ENCODE data around the gene KIF17. TPM values are rescaled to one million over a fixed set of nuclear protein-coding genes. Genes with fewer than 3 reads are reported as not detected.

Gene KIF17
- total RNA-seq = 0.10 and 0.19 TPM in 2 replicates
- 0.16 TPM for polyA plus RNA-seq (2012)

DNA sequence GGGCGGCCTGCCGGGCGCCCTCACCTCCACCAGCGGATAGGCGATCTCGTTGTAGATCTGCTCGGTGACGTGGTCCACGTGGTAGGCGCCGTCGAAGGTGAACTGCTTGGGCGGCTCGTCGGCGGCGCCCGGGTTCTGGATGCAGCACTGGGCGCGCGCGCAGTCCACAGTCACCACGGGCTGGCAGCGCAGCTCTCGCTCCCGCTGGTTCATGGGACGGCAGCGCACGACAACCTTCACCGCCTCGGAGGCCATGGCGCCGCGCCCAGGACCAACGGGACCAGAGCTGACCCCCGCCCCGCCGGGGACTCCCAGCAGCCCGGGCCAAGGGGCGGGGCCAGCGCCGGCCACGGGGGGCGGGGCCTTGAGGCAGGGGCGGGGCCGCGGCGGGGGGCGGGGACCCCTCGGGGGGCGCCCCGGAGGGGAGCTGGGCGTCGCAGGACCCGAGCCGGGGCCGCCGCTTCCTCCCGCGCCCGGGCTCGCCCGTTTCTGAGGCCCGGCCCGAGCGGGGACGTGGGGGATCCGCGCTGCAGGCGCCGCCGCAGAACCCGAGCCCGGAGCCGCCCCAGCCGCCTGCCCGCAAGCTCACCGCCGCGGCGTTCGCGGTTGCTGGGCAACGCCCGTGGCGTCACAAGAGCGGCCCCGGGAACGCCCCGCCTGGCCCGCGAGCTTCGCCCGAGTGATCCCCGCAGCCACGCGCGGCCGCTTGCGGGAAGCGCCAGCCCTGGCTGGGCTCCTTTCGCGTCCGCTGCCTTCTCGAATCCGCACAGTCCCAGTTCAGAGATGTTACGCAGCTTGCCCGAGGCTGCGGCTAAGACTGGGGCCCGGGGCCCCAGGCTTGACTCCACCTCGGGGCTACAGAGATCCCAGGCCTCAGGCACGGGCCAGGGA is at the start of gene KIF17:
Gene KIF17 (minus strand): TSS at position 556 of the 891 bp plus-strand sequence. CDS start 301 bp downstream, at position 255.
- peak; percentile 53 for DNase-seq (ENCODE audit: low read depth)

DNA sequence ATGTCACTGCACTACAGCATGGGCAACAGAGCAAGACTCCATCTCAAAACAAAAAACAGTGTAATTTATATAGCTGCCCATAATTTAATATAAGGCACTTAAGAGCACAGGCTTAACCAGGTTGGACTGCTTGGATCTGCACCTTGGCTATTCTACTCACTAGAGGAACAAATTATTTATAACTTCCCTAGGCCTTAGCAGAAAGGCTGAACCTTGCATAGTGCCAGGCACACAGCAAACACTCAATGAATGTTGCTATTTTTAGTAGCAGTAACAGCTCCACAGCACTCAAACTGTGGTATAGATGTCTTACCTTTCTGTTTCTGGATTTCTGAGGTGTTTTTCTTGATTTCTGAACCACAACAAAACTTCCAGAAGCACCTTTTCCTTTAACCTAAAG is 49.5 kb upstream of the KIF17 start:
- no peak for DNase-seq (ENCODE audit: low read depth)

DNA sequence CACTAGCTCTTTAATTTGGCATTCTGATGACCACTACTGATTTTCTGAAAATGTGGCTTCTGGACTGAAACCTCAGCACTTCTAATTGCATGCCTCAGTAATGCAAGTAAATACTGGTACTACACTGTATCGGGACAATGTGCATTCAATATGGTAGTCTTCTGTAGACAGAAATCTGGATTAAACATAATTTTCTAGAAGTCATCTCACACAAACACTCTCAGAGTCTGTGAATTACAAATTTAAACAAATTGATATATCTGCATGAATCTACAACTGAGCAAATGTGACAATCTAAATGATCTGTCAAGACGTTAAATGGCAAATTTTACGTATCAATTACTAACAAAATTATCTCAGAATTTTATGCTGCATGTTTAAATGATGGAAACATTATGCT is 45.6 kb upstream of the KIF17 start:
- DNase-seq (ENCODE audit: low read depth) = no peak

DNA sequence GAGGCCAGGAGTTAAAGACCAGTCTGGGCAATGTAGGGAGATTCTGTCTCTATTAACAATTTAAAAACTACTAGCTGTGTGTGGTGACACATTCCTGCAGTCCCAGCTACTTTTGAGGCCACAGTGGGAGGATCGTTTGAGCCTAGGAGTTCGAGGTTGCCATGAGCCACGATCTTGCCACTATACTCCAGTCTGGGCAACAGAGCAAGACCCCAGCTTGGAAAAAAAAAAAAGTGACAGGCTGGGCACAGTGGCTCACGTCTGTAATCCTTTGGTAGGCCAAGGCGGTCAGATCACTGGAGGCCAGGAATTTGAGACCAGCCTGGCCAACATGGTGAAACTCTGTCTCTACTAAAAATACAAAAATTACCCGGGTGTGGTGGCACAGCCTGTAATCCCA is 42.5 kb upstream of the KIF17 start:
- DNase-seq (ENCODE audit: low read depth) = no peak

DNA sequence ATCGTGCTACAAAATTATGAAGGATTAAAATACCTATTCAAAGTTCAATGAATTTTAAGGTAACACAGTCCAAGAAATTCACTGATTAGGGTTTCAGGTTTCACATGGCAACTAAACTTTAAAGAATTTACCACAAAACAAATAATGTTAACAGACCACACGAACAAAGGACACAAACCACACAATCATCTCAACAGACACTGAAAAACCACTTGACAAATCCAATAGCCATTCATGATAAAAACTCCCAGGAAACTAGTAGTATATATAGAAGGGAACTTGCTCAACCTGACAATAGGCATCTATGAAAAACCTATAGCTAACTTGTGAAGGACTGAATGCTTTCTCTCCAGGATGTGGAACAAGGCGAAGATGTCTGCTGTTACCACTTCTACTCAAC is 35.8 kb upstream of the KIF17 start:
- DNase-seq (ENCODE audit: low read depth) = peak; percentile 16

DNA sequence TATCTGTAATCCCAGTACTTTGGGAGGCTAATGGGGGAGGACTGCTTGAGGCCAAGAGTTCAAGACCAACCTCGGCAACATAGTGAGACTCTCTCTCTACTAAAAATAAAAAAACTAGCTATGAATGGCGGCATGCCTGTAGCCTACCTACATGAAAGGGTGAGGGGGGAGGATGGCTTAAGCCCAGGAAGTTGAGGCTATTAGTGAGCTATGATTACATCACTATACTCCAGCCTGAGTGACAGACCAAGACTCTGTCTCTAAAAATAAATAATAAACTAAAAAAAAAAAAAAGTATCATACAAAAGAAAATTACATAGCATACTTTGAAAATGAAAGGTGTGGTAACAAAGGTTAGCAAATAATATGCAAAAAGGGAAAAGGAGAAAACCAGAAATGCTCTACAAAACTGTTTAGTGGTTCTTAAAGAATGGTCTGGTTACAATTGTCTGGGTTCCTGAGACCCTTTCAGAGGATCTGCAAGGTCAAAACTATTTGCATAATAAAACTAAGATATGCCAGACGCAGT is 33.7 kb upstream of the KIF17 start:
- DNase-seq (ENCODE audit: low read depth) = no peak

DNA sequence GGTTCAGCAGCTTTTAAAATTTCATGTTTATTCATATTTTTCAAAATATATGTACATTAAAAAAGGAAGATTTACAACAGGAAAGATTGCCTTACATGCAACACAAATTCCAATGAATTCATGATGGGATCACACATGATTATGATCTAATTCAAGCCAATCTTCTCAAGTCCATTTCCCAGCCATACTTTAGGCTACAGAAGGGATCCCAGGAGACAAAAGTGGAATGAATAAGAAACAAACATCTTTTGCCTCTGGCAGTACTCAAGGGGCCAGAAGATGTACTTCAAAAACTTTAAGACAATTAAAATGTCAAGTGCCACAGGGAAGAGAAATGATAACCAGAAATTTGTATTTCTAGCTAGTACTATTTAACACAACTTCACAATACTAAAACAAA is 24.9 kb upstream of the KIF17 start:
- DNase-seq (ENCODE audit: low read depth) = no peak

DNA sequence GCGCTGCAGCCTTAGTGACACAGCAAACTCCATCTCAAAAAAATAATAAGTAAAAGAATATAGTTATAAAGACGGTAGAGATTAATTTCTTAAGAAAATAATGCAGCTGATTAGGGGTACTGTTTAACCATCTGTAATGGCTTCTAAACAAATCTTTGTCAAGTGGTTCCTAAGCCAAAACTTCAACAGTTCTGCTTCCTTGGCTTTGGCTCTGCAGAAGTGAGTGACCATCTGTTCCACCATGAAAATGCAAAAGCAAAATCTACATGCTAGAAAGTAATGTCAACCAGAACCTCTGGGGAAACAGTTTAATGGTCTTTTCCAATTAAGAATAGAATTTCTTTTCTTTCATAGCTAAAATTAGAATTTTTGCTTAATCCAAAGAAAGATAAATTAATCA is 23.0 kb upstream of the KIF17 start:
- no peak for DNase-seq (ENCODE audit: low read depth)

DNA sequence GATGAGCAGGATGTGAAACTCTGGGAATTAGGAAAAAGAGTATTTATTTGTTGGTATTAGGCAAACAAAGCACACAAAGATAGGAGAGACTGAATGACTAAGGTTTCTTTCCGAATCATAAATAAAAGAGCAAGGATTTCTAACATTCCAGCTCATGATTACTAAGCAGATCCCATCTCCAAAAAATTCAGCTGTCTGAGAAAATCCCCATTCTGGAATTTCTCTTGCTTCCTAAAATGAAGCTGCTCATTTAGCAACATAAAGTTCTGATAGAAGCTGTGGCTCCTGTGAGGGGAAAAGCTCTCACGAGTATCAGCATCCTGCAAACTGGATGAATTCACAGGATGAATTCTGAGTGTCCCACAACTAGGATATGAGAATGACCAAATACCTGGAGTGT is 21.4 kb upstream of the KIF17 start:
- peak; percentile 56 for DNase-seq (ENCODE audit: low read depth)

DNA sequence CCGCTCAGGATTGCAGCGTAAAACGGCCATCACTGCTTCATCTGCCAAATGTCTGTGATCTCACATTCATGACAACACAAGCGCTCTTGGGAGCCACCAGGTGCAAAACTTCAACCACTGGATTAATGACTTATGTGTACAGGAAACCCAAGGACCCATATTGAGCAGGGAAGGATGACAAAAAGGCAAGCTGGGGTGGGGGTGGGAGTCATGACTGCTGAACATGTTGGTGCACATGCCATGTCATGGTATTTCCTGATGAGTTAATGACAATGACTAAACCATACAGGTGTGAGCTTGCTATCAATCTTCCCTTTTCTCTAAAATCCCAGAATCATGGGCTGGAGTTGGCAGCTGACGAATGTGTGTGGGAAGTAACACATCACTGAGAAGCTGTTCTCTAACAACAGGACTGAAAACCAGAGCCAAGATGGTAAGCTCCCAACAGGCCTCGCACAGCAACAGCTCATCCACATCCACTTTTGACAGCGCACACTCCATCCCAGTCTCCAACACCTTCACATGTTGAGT is 17.8 kb upstream of the KIF17 start:
- DNase-seq (ENCODE audit: low read depth) = no peak

DNA sequence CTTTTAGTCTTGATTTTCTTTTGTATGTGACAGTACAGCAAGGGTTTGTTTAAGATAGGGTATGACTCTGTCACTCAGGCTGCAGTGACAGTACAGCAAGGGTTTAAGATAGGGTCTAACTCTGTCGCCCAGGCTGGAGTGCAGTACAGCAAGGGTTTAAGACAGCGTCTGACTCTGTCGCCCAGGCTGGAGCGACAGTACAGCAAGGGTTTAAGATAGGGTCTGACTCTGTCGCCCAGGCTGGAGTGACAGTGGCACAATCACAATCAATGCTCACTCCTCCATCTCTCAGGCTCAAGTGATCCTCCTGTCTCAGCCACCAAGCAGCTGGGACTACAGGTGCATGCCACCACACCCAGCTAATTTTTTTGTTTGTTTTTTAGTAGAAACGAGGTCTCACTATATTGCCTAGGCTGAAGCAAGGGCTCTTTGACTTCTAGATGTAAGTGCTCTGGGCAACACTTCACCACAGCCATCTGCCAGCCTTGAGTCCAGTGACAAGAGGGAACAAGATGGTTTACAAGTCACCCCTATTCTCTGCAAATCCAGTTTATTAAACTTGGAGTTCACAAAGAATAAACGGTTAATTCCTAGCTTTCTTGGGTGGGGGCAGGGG is 15.7 kb upstream of the KIF17 start:
- DNase-seq (ENCODE audit: low read depth) = no peak

DNA sequence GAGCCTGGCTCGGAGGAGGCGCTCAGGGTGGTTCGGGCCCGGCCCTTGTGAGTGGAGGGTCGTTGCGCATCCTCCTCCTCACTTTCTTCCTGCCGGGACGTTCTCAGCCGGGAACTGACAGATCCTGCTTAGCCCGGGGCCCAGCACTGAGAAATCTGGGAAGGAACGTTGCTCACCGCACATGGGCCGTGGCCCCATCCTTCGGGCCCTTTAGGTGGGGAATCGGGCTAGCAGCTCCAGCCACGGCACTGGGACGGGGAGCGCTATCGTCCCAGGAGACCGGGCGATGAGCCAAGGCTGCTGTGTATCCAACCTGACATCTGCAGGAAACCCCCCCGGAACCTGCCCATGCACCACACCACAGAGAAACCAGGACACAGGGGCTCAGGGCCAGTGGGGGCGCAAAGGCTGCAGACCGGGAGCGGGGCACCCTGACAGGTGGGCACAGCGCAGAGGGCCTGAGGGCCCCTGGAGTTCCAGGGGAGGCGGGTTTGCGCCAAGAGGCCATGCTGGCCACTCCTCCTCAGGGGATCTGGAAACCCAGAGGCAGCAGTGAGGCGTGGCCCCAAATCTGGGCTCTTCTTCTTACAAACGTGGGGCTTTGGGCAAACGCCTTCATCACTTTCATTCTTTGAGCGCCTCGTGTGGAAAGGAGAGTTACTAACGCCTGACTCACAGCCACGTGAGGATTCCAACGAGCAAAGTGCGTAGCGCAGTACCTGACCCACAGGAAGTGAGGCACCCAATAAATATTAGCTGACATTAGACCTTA is 15.0 kb upstream of the KIF17 start, which contains the start of gene SH2D5:
Gene SH2D5 (minus strand): TSS at position 116 of the 772 bp plus-strand sequence. CDS start 4,659 bp downstream, outside the sequence.
- DNase-seq (ENCODE audit: low read depth) = peak; percentile 78

DNA sequence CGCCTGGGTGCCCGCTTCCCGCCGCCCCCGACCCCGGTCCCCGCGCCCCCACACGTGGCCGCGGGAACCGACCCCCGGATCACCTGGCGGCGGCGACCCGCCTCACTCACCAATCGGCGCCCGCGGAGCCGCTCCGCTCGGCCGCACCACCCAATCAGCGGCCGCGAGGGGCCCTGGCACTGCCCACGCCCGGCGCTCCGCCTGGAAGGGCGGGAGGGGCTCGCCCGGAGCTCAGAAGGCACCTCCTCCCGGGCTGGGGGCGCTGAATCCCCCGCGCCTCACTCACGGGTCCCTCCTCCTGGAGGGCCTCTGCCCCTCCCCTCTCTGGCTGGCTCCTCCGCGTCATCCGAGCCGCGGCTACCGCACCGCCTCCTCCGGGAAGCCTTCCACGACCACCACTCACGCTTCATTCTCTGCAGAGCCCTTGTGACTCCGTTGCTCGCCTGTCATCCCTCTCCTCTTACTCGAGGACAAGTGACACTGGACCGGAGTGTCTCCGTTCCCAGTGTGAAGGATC is 14.3 kb upstream of the KIF17 start:
- DNase-seq (ENCODE audit: low read depth) = peak; percentile 61

DNA sequence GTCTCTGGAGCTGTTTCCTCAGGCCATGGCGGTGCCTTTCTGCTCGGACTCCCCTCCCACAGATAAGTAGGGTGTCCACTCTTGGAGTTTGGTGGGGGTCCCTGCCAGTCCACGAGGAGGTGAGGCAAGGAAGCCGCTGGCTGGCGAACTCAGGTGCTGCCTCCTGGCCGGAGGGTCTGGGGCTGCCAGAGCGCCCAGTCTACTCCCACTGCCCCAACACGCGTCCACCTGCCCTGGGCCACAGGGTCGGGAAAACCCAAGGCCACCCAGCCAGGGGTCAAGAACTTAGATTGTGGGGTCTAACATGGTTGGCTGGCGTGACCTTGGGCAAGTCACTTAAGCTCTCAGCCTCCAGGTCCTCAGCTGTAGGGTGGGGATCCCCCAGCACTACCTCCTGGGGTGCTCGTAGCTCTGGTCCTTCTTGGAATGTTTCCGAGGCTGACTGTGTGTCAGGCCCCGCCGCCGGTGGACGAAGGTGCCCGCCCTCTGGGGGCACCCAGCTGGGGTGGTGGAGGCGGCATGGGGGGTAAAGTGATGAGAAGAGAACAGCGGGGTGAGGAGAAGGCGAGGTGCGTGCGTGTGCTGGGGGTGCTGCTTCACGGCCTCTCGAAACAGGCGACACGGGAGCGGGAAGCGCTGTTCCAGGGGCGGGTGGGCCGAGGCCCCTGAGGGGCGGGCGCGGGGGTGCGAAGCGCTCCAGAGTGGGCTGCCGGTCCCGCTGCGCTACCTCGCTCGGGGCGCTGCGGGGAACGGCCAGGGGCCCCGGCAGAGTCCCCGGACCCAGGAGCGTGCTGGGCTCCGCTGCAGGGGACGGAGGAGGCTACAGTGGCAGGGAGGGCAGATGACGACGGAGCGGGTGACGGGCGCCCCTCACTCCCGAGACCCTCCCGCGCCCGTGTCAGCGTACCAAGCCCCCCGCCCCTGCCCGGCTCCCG is 13.5 kb upstream of the KIF17 start:
- no peak for DNase-seq (ENCODE audit: low read depth)

DNA sequence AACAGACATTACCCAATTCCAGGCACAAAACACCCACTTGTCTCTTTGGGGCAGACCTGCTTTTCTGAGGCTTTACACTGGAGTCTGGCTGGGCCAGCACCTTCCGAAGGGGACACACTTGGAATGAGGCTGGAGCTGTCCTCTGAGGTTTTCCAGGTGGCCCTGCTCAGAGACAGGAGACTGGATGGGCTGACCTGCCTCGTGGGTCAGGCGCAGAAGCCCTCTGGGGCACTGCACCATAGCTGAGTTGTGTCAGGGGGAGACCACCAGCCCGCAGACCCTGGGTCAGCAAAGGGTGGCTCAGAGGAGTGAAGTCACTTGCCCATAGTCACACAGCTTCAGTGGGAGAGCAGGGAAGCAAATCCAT is 12.9 kb upstream of the KIF17 start:
- no peak for DNase-seq (ENCODE audit: low read depth)

DNA sequence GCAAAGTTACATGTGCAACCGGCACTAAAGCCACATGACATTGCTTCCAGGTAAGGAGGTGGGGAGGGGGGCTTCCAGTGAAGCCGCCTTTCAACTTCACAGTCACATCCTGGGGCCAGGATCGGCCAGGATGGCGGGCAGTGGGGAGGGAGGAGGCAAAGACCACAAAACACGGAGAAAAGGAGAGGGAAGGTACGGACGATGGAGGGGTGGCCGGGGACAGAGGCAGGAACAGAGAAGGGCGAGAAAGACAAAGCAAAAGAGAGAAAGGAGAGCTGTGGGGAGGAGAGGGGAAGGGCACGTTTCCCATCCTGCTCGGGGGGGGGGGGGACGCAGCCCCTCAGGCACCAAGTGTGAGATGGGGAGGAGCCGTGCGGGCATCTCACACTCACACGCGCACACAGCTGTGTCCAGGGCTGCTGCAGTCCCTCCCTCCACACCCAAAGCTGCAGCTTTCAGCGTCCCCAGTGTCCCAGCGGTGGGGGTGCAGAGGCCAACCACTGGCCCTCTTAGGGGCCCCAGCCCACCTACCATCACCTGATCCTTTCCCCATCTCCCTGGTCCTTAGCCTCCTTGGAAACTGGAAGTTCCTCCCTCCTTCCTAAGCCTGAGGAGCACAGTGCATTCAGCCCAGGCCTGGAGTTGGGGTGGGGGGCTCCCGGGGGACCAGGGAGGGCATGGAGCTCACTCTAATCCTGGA is 12.3 kb upstream of the KIF17 start:
- no peak for DNase-seq (ENCODE audit: low read depth)

DNA sequence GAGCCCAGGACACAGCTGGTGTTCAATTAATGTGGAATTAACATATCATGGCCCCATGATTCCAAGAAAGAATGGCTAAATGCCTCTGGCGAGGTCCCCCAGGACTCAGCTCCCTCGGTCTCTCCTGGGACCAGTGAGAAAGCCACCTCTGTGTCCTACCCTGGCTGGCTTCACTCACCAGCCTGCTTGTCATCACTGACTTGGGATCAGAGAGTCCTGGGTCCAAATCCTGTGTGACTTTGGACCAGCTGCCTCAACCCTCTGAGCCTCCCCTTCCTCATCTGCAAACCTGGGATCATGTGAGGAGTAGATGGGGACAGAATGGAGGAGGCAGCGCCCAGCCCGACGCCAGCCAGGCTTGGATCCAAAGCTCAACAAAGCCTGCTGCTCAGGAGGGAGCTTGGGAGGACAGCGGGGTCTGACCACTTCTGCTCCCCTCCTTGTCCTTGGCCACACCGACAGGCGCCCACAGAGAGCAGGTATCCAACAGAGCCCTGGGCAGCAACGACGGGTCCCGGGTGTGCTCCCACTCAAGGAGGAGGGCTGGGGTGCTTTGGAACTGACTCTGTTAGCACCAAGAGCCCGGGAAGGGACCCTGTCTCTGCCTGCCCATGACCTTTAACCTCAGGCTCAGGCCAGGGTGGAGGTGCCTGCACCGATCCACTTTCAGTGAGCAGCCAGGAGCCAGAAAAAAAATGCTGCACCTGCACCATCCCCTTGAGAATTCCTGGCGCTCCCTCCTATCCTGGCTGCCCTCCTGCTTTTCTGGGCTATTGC is 11.5 kb upstream of the KIF17 start:
- DNase-seq (ENCODE audit: low read depth) = no peak

DNA sequence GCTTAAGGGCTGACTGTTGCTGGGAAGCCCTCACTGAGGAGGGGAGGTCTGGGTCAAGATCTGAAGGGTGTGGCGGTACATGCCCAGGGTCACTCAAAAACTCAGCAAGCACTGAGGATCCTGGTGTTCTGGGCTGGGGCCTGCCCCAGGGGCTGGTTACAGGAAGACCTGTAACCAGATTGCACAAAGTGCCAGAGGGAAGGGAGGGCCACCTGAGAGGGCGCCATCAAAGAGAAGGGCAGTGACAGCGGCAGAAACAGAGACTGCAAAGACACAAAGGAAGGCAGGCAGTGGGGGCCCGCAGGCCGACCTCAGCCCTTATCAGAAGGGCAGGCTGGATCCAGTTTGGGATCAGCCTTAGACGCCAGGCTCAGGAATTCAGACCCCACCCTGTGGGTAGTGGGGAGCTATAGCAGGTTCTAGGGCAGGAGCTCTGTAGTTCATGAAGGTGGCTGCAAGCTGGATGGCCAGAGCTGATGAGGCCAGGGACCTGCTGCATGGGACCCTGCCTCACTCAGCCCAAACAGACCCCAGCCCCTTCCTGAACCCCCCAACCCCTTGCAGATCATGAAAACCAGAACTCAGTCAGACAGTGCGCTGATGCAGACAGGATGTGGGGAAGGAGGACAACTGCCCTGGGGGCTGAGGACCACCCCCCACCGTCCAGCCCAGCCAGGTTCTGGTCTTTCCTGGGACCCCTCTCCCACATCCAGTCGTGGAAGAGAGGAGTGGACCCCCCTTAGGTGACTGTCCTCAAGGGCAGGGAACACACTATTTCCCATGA is 10.8 kb upstream of the KIF17 start:
- no peak for DNase-seq (ENCODE audit: low read depth)

Measured in myocyte (in vitro differentiated cells).